Measurements from ENCODE around the gene TNFRSF14.

Gene TNFRSF14

GRCh38 chr1:2556277-2556677 is at the start of gene TNFRSF14:
Gene TNFRSF14 (plus strand): TSS chr1:2556371. CDS start chr1:2556665, 294 bp downstream.
- DNase-seq: peak; percentile 60 to 85
- peaks cover 0 to 33% (median 17%) of the 10 kb centered on the region in 3 donors for H3K36me3 ChIP-seq
- no peak for TF ChIP-seq CTCF (IDR thresholded peaks at IDR 0.05)
- peak within 1 kb of the TSS; percentile 76 to 78 for H3K27ac ChIP-seq
- H3K4me1 ChIP-seq: peaks cover 0 to 35% (median 22%) of the 10 kb centered on the region in 4 donors
- H3K4me3 ChIP-seq: peak within 1 kb of the TSS; percentile 62
- intact Hi-C loops (cut with DNase I; ENCODE audit: low total_unique reads): loop anchor here (5.0 kb wide), 2 partner anchors 34 to 164 kb away; partner anchors contain the start of genes MORN1 and RER1
- no peaks in the 10 kb centered on the region for H3K27me3 ChIP-seq
- no peaks in the 10 kb centered on the region for H3K9me3 ChIP-seq

DNA sequence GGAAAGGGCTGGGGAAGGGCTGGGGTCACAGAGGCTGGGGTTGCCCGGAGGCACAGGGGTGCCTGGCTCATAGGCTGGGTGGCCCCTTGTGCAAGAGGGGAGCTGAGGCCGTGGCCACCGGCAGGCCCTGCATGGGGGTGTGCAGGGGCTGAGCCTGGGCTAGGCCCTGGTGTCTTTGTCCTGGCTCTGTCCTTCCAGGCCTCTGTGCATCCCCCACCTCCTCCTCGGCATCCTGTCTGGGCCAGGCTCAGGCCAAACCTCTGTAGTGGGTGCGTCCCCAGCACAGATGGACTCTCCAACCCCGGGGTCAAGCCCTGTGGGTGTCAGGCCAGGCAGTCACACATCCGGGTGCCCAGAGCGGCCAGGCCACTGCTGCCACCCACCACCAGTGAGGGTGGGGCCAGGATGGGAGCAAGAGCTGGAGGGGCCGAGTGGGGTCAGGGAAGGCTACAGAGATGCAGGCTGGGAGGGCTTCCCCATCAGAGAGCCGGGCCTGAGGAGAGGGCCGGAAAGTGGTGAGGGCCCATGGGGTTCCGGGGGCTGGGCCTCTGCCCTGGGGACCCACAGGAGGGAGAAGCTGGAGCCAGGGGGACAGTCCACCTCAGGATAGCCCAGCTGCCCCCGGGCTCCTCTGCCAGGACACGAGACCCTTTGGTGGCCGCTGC is 49.1 kb upstream of the TNFRSF14 start:
- Histone ChIP-seq H3K27ac (no peak overlapping the region), H3K36me3 (peaks cover 45 to 49% (median 48%) of the 10 kb centered on the region in 3 donors), H3K9me3 (no peaks in the 10 kb centered on the region), H3K4me1 (peaks cover 0 to 5% (median 0%) of the 10 kb centered on the region in 4 donors), H3K4me3 (no peak overlapping the region), H3K27me3 (peaks cover 0 to 44% of the 10 kb centered on the region in 2 donors)
- TF ChIP-seq CTCF (IDR thresholded peaks at IDR 0.05): no peak
- DNase-seq: no peak
- intact Hi-C loops (cut with DNase I; ENCODE audit: low total_unique reads): no loop called here

GRCh38 chr1:2507744-2508155 is 48.4 kb upstream of the TNFRSF14 start:
- H3K27me3 ChIP-seq: peaks cover 0 to 36% of the 10 kb centered on the region in 2 donors
- peaks cover 0 to 5% (median 0%) of the 10 kb centered on the region in 4 donors for H3K4me1 ChIP-seq
- H3K36me3 ChIP-seq: peaks cover 52 to 56% (median 55%) of the 10 kb centered on the region in 3 donors
- TF ChIP-seq CTCF (IDR thresholded peaks at IDR 0.05): no peak
- H3K4me3 ChIP-seq: no peak overlapping the region
- H3K27ac ChIP-seq: no peak overlapping the region
- no peaks in the 10 kb centered on the region for H3K9me3 ChIP-seq
- DNase-seq: no peak
- intact Hi-C loops (cut with DNase I; ENCODE audit: low total_unique reads): no loop called here

DNA sequence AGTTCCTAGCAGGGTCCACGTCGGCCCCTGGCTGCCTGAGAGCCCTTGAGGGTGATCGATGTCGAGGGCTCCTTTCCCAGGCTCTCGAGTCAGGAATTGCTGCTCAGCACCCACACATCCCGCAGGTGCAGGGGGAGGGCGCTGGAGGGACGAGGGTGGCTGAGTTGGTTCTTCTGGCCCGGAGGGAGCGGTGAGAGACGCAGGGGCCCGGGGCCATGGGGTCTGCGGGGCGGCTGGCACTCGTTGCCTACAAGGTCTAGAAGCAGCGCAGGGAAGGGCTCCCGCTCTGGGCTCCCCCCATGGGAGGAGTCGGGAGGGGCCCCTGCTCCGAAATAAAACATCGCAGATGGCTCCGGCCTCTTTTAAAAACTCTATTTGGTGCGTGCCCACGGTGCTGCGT is 48.0 kb upstream of the TNFRSF14 start:
- intact Hi-C loops (cut with DNase I; ENCODE audit: low total_unique reads): no loop called here
- Histone ChIP-seq H3K27me3 (peaks cover 0 to 32% of the 10 kb centered on the region in 2 donors), H3K27ac (no peak overlapping the region), H3K4me3 (no peak overlapping the region), H3K36me3 (peaks cover 56 to 60% (median 60%) of the 10 kb centered on the region in 3 donors), H3K4me1 (peaks cover 0 to 5% (median 0%) of the 10 kb centered on the region in 4 donors), H3K9me3 (no peaks in the 10 kb centered on the region)
- no peak for DNase-seq
- TF ChIP-seq CTCF (IDR thresholded peaks at IDR 0.05): no peak

- H3K9me3 ChIP-seq: no peaks in the 10 kb centered on the region
- intact Hi-C loops (cut with DNase I; ENCODE audit: low total_unique reads): no loop called here
- peaks cover 0 to 26% of the 10 kb centered on the region in 2 donors for H3K27me3 ChIP-seq
- H3K4me3 ChIP-seq: no peak overlapping the region
- peaks cover 62 to 66% (median 65%) of the 10 kb centered on the region in 3 donors for H3K36me3 ChIP-seq
- TF ChIP-seq CTCF (IDR thresholded peaks at IDR 0.05): no peak
- peaks cover 0 to 5% (median 0%) of the 10 kb centered on the region in 4 donors for H3K4me1 ChIP-seq
- H3K27ac ChIP-seq: no peak overlapping the region
- DNase-seq: no peak
These were observed 47.4 kb upstream of the TNFRSF14 start for GRCh38 chr1:2508751-2509150.

Measured in tibial artery (tissue), 4 donors.